Dedifferentiated amniotic fluid mesenchymal stem cell (primary cell): ENCODE results near the gene PSD.

Experiments used
- DNase-seq: peaks from one replicate; pipeline ENCODE4 v3.0.0-alpha.2; 2016; ENCODE audit errors: extremely low spot score

The PSD gene

DNA sequence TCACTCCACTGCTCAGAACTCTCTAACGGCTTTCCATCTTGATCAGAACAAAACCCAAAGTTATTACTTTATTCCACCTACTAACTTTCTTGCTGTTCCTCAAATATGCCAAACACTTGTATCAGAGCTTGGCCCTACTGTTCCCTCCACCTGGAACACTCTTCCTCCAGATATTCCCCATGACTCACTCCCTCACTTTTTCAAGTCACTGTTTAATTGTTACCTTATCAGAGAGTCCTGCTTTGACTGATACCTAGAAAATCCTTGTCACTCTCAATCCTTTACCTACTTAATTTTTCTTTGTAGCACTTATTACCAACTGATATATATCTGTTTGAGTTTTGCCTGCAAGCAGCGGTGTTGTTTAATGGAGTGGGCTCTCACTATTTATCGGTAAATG, 28.7 kb downstream of the PSD start:
- no peak for DNase-seq

DNA sequence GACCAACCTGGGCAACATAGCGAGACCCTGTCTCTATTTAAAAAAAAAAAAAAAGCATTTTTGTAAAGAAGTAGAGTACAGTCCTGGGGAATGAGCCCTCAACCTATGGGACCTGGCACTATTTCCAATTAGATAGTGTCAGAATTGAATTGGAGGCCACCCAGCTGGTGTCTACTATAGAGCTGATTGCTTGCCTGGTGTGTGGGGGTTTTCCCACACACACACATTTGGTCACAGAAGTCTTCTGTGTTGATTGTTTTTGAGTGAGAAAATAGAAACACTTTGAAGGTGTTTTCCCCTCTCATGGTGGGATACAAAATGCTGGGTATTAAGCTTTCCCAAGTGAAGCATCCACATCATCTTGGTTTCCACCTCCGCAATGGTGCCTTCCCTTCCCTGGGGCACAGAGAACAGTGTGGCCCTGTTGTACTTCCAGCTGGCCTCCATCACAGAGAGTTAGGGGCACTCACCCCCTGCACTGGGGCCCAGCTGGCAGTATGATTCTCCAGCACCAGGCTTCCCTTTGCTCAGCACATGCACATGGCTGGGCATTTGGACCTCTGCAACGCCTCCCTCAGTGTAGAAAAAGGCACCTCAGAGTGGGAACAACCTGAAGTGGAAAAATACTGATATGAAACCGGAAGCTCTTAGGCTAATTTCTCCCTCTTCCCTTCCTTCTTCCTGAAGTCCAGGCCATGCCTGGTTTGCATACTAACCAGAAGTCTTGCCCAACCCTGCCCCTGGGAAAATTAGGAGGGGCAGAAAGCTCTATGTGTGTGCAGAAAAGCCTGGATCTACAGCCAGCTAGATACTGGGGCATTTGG, 33.8 kb downstream of the PSD start:
- no peak for DNase-seq

DNA sequence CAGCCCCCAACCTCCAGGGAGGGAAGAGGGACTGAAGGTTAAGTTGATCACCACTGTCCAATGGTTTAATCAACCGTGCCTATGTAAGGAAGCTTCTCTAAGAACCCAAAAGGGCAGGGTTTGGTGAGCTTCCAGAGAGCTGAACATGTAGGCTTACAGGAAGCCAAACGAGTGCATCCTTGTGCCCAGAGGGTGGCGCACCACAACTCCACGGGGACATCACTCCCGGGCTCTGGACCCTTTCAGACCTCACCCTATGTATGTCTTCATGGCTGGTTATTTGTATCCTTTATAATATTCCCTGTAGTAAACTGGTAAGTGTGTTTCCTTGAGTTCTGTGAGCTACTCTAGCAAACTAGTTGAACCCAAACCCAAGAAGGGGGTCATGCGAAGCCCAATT, 34.5 kb downstream of the PSD start:
- DNase-seq: no peak

DNA sequence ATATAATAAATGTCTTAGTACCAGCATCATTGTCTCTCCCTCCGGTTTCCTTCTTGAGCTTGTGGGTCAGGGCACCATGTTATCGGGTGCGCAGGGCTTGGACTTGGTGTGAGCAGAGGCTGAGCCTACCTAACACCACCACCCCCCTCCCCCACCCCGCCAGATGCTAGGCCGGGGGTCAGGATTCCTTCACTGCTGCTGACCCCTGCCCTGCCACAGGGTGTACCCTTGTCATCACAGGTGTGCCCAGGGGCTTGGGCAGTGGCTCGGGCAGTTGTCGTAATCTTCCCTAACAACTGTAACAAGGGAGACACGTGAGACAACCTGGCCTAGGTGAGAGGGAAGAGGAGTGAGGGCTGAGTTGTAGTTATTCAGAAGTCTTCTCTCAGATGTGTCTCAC, 35.7 kb downstream of the PSD start:
- no peak for DNase-seq

DNA sequence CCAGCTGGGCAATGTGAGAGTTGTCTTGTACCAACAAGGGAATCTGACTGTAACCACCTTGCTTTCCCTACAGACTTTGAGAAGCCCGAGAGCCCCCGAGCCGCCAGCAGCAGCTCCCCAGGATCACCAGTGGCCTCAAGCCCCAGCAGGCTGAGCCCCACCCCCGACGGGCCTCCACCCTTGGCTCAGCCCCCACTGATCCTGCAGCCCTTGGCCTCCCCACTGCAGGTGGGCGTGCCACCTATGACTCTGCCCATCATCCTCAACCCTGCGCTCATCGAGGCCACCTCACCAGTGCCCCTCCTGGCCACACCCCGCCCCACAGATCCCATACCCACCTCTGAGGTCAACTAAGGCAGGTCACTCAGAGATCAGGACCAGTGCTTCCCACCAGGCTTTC, 36.6 kb downstream of the PSD start:
- no peak for DNase-seq

DNA sequence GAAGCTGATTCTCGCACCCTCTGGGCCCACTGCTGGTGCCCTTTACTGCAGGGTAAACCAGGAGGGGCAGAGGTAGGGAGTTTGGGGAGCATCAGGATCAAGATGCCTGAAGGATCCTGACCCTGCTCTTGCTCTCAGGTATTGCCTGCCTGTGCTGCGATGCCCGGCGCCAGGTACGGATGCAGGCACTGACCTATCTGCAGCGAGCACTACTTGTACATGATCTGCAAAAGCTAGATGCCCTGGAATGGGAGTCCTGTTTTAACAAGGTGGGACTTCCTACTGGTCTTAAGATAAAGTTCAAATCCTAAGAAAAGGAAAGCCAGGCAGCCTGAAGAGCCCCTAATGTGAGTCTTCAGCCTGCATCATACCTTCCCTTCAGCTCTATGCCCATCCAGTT, 39.2 kb downstream of the PSD start:
- DNase-seq: no peak

DNA sequence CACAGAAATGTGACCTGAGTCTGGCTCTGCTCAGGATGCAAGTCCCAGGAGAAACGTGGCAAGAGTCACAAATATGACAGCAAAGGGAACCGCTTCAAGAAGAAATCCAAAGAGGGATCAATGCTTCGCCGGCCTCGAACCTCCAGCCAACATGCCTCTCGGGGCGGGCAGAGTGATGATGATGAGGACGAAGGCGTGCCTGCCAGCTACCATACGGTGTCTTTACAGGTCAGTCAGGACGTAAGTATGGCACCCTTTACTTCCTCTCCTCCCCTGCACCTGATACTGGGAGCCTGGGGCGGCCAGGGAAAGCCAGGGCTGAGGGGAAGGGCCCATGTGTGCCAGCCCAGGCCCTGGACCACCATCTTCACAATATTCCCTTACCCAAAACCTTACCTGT, 41.7 kb downstream of the PSD start:
- DNase-seq: no peak

DNA sequence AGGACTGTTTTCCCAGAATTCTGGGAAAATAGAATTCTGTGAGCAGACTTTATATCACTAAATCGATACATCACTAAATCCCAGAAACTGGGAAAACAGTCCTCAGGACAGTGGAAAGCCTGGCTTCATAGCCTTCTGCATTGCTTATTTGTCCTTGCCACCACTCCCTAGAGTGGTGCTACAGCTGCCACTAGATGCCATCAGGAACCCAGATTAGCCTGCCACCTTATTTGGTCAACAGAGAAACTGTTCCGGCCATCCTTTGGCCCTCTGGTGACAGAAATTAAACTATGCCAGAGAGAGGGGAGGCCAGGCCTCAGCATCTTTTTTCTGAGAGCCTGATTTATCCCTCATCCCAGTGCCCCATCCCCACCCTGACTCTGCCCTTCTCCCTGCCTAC, 42.7 kb downstream of the PSD start:
- DNase-seq: no peak

DNA sequence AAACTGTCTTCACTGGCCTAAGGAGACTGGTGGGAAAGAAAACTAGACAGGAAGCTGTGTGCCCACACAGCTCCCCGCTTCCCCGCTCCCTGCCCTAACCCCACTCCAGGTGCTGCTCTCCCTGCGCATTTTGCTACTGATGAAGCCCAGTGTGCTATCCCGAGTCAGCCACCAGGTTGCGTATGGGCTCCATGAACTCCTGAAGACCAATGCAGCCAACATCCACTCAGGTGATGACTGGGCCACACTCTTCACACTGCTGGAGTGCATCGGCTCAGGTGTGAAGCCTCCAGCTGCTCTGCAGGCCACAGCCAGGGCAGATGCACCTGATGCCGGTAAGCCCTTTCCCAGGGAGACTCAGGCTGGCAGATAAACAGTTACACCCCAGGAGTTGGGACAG, 43.3 kb downstream of the PSD start:
- DNase-seq: no peak

DNA sequence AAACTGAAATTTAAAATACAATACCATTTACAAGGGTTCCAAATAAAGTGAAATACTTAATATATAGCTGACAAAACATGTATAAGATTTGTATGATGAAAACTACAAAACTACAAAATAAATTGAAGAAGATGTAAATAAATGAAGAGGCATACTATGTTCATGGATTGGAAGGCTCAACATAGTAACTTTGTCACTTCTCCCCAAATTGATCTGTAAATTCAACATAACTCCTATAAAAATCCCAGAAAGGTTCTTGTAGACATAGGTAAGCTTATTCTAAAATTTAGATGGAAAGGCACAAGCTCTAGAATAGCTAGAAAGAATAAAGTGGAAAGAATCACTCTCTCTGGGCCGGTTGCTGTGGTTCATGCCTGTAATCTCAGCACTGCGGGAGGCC, 47.3 kb downstream of the PSD start:
- DNase-seq: no peak

DNA sequence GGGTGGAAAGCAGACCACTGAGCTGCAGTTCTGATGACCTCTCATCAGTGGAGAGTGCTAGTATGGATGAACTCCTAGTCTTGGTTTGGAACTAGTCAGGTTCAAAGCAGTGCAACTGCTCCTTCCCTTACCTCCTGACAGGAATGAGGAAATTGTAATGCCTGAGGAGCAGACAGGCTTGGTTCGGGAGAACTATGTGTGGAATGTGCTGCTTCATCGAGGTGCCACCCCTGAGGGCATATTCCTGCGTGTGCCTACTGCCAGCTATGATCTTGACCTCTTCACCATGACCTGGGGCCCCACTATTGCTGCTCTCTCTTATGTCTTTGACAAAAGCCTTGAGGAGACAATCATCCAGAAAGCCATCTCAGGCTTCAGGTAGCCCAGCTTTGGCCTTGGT, 50.5 kb downstream of the PSD start:
- no peak for DNase-seq

DNA sequence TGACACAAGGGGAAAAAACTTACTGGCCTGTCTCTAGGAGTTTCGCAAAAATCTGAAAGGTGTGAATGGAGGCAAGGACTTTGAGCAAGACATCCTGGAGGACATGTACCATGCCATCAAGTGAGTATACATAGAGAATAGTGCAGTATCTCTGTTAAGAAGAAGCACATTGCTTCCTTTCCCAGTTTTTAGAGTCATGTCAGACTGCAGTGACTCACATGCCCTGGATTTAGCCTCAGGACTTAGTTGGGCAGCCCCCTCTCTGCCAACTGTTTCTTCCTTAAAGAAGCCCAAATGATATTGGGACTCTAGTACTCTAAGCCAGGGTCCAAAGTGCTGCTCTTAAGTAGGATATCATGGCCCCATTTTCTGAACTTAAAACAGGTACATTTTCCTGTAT, 51.1 kb downstream of the PSD start:
- DNase-seq: no peak

DNA sequence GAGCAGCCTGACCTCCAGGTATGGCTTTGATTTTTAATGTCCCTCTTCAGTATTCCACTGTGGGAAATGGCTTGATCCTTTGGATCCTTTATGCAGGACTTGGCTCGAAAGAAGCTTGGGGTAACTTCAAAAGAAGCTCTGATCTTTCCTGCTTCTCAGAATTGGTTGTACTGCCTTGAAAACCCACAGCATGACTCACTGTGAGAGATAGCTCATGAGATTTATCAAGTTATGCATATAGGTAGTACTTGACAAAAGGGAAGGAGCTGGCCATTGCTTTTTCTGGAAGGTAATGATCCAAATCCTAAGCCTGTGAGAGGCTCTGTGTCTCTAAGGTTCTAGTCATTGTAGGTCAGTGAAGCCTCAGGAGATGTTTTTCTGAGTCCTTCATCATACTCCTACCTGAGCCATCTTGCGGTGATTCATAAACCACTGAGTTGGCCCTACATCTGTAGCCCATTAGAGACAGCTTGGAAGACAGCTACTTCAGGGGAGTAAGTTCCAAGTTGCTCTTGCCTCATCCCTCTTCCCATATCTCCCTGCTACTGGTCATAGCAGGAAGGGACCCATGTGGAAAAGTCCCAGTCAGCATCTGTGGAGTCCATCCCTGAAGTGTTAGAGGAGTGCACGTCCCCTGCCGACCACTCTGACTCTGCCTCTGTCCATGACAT, 59.7 kb downstream of the PSD start:
- no peak for DNase-seq

DNA sequence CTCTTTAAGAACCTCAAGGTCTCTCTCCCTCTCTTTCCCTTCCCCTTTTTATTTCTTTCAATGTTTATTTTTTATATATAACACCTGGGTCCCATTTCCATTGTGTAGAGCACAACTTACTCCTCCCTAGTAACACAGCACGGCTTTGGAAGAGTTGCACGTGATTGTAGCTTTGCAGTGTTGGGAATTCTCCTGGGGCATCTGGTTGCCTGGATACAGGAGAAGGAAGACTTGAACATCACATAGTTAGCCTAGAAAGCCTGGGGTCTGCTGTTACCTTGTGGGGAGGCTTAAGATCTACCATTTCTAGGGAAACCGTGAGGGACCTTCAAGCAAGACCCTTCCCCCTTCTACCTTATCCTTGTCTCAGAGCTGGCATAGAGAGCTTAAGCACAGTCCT, 64.1 kb downstream of the PSD start:
- DNase-seq: no peak
